GM12878 (cell line): ENCODE measurements around the gene SEC23A. TPM values are rescaled to one million over a fixed set of nuclear protein-coding genes. Genes with fewer than 3 reads are reported as not detected.

Experiments used
- CBX5 ChIP-seq: sonication (generic); IDR thresholded peaks from 2 replicates; pipeline ENCODE4 v1.6.1; 2016; ENCODE audit warnings: low read depth, moderate library complexity, mild to moderate bottlenecking, inconsistent platforms
- EP300 ChIP-seq, 2 experiments: fragments of 150-350 bp in 1 of 2; IDR thresholded peaks; 2 replicates each; pipeline ENCODE4 v1.6.1; 2011 to 2012; ENCODE audit warnings: low read depth in 2 of 2, low read length in 2 of 2, borderline replicate concordance in 1 of 2, improper control_type of control experiment in 1 of 2, inconsistent platforms in 1 of 2; ENCODE audit not compliant: control insufficient read depth in 1 of 2
- EZH2 ChIP-seq: IDR thresholded peaks from 2 replicates; pipeline ENCODE4 v1.6.1; 2012; ENCODE audit warnings: low read depth, mild to moderate bottlenecking, control low read depth, inconsistent platforms, low read length, borderline replicate concordance; ENCODE audit not compliant: control insufficient read depth
- JUND ChIP-seq: IDR thresholded peaks from 2 replicates; pipeline ENCODE4 v1.6.1; 2012; ENCODE audit warnings: low read depth, mild to moderate bottlenecking, low read length, improper control_type of control experiment, moderate library complexity
- MEF2B ChIP-seq: fragments of 450-650 bp; IDR thresholded peaks from 2 replicates; pipeline ENCODE4 v1.6.1; 2018; ENCODE audit warnings: mild to moderate bottlenecking, moderate library complexity; ENCODE audit not compliant: partially characterized antibody, poor library complexity, severe bottlenecking
- NFYA ChIP-seq: IDR thresholded peaks from 2 replicates; pipeline ENCODE4 v1.6.1; 2011; ENCODE audit warnings: low read depth, mild to moderate bottlenecking, low read length, improper control_type of control experiment, borderline replicate concordance
- RAD21 ChIP-seq: IDR thresholded peaks from 2 replicates; pipeline ENCODE4 v1.6.1; 2011; ENCODE audit warnings: mild to moderate bottlenecking, low read depth, low read length, moderate library complexity; ENCODE audit not compliant: insufficient read depth
- RAD51 ChIP-seq: fragments of 450-650 bp; IDR thresholded peaks from 2 replicates; pipeline ENCODE4 v1.6.1; 2016; ENCODE audit warnings: moderate library complexity, mild to moderate bottlenecking, inconsistent platforms
- SPI1 ChIP-seq: IDR thresholded peaks from 2 replicates; pipeline ENCODE4 v1.6.1; 2011; ENCODE audit warnings: low read depth, mild to moderate bottlenecking, low read length, moderate library complexity, borderline replicate concordance; ENCODE audit not compliant: insufficient read depth
- SREBF1 ChIP-seq: IDR thresholded peaks from 2 replicates; pipeline ENCODE4 v1.6.1; 2012; ENCODE audit warnings: mild to moderate bottlenecking, low read length
- STAT1 ChIP-seq: fragments of 450-650 bp; conservative IDR thresholded peaks from 2 replicates; pipeline ENCODE4 v1.6.1; 2014; ENCODE audit warnings: antibody characterized with exemption, mild to moderate bottlenecking
- ZBED1 ChIP-seq: IDR thresholded peaks from 2 replicates; pipeline ENCODE4 v1.6.1; 2016; ENCODE audit warnings: borderline replicate concordance
- polyA plus RNA-seq, 11 experiments: library from polyadenylated mRNA; depleted of rRNA in 4 of 11; unstranded in 6 of 11; stranded (reverse) in 5 of 11; fragments of >200 nt; fragmentation: Nextera tagmentation in 4 of 11; fragmentation: Illumina TruSeq in 1 of 11; extraction: Ambion mirVana in 4 of 11; extraction: Trizol in 1 of 11; gene quantifications; 1 replicate in 1 of 11; 2 replicates in 10 of 11; pipeline versions ENCODE4 v1.2.1 to v1.2.3, GENCODE V29; 2011 to 2016; ENCODE audit warnings: inconsistent platforms in 2 of 11, missing spikeins in 2 of 11, low read depth in 1 of 11
- total RNA-seq, 4 experiments: library from RNA; depleted of rRNA in 3 of 4; stranded (reverse); fragments of >200 nt in 3 of 4; fragmentation: Illumina TruSeq in 1 of 4; extraction: Trizol in 1 of 4; gene quantifications; 2 replicates each; pipeline versions ENCODE4 v1.2.1 to v1.2.3, GENCODE V29; 2013 to 2021
- TF ChIP-seq, protein P1 (sequence below): fragments of 450-650 bp; IDR thresholded peaks from 2 replicates; pipeline ENCODE4 v1.6.1; 2018; ENCODE audit warnings: mild to moderate bottlenecking, low read depth, moderate library complexity; ENCODE audit not compliant: partially characterized antibody
- TF ChIP-seq, protein P2 (sequence below): fragments of 450-650 bp; IDR thresholded peaks from 2 replicates; pipeline ENCODE4 v1.6.1; 2017; ENCODE audit warnings: low read depth, mild to moderate bottlenecking, moderate library complexity
- TF ChIP-seq, protein P3 (sequence below): IDR thresholded peaks from 2 replicates; pipeline ENCODE4 v1.6.1; 2011; ENCODE audit warnings: low read depth, low read length, improper control_type of control experiment, borderline replicate concordance
- TF ChIP-seq, protein P4 (sequence below): IDR thresholded peaks from 2 replicates; pipeline ENCODE4 v1.6.1; 2011; ENCODE audit warnings: borderline replicate concordance, low read depth, mild to moderate bottlenecking, moderate library complexity, low read length; ENCODE audit not compliant: insufficient read depth, poor library complexity, severe bottlenecking
- TF ChIP-seq, protein P5 (sequence below): IDR thresholded peaks from 2 replicates; pipeline ENCODE4 v1.6.1; 2011; ENCODE audit warnings: mild to moderate bottlenecking, low read depth, low read length, moderate library complexity; ENCODE audit not compliant: insufficient replicate concordance

SEC23A gene
- total and polyA plus RNA-seq, 10 of the 15 experiments (the other 5 are each of a cell fraction or from before 2014, with no cell fraction given) = 13.6 to 63.8 (median 37.3) TPM

DNA sequence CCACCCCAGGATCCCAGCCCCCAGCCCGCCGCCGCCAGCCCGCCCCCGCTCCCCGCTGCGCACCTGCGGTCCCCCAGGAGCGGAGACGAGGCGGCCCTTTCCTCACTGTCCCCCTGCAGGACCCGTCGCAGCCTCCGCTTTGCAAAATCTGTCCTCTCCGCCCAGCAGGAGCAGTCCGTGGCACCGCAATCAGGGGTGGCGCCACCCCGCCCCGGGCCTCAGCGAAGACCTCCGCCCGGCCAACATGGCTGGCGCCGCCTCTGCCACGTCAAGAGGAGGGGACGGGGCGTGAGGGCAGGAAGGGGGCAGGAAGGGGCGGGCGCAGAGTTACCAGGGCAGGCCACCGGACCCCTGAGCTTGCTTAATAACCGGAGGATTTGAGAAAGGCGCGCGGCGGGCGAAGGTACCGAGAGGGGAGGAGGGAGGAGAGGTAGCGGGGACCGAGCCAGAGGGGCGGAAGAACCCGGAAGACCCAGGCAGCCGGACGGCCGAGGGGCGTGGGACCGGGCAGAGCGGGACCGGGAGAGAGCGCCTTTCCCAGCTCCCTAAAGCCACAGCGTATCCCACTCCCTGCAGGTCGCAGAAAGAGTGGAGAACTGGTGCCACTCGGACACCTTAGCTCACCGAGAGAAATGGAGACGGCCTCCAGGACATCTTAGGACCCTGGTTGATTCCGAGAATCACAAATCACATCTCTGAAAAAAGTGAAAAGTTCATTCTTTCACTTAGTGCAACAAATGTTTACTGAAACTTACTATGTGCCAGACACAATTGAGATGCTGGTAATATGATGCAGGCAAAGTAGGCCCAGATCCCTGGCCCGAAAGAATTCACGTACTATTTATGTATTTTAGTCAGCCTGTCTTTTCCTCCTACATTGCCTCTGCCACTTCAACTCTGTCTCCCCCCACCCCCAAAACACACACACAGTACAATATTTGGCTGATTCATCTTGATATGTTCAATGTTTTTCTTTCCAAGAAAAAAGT, at the start of gene SEC23A (continued):
- 0 out of 2 replicates have a peak, but pooled peaks have one; percentile 16 for TF ChIP-seq SREBF1
- TF ChIP-seq, protein P1, sequence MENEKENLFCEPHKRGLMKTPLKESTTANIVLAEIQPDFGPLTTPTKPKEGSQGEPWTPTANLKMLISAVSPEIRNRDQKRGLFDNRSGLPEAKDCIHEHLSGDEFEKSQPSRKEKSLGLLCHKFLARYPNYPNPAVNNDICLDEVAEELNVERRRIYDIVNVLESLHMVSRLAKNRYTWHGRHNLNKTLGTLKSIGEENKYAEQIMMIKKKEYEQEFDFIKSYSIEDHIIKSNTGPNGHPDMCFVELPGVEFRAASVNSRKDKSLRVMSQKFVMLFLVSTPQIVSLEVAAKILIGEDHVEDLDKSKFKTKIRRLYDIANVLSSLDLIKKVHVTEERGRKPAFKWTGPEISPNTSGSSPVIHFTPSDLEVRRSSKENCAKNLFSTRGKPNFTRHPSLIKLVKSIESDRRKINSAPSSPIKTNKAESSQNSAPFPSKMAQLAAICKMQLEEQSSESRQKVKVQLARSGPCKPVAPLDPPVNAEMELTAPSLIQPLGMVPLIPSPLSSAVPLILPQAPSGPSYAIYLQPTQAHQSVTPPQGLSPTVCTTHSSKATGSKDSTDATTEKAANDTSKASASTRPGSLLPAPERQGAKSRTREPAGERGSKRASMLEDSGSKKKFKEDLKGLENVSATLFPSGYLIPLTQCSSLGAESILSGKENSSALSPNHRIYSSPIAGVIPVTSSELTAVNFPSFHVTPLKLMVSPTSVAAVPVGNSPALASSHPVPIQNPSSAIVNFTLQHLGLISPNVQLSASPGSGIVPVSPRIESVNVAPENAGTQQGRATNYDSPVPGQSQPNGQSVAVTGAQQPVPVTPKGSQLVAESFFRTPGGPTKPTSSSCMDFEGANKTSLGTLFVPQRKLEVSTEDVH = no peak
- TF ChIP-seq, protein P2, sequence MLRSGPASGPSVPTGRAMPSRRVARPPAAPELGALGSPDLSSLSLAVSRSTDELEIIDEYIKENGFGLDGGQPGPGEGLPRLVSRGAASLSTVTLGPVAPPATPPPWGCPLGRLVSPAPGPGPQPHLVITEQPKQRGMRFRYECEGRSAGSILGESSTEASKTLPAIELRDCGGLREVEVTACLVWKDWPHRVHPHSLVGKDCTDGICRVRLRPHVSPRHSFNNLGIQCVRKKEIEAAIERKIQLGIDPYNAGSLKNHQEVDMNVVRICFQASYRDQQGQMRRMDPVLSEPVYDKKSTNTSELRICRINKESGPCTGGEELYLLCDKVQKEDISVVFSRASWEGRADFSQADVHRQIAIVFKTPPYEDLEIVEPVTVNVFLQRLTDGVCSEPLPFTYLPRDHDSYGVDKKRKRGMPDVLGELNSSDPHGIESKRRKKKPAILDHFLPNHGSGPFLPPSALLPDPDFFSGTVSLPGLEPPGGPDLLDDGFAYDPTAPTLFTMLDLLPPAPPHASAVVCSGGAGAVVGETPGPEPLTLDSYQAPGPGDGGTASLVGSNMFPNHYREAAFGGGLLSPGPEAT = peak; percentile 68
- TF ChIP-seq EP300 (IDR thresholded peaks at IDR 0.05; ENCODE audit: borderline replicate concordance in 1 of 2, control insufficient read depth in 1 of 2, low read depth in 2 of 2, low read length in 2 of 2) = no peak
- 0 out of 2 replicates have a peak, but pooled peaks have one; percentile 25 for TF ChIP-seq CBX5
- TF ChIP-seq, protein P3, sequence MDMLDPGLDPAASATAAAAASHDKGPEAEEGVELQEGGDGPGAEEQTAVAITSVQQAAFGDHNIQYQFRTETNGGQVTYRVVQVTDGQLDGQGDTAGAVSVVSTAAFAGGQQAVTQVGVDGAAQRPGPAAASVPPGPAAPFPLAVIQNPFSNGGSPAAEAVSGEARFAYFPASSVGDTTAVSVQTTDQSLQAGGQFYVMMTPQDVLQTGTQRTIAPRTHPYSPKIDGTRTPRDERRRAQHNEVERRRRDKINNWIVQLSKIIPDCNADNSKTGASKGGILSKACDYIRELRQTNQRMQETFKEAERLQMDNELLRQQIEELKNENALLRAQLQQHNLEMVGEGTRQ = no peak
- TF ChIP-seq EZH2 = no peak
- no peak for TF ChIP-seq SPI1
- no peak for TF ChIP-seq ZBED1
- no peak for TF ChIP-seq RAD21
- TF ChIP-seq, protein P4, sequence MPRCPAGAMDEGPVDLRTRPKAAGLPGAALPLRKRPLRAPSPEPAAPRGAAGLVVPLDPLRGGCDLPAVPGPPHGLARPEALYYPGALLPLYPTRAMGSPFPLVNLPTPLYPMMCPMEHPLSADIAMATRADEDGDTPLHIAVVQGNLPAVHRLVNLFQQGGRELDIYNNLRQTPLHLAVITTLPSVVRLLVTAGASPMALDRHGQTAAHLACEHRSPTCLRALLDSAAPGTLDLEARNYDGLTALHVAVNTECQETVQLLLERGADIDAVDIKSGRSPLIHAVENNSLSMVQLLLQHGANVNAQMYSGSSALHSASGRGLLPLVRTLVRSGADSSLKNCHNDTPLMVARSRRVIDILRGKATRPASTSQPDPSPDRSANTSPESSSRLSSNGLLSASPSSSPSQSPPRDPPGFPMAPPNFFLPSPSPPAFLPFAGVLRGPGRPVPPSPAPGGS = no peak
- TF ChIP-seq NFYA = no peak
- TF ChIP-seq, protein P5, sequence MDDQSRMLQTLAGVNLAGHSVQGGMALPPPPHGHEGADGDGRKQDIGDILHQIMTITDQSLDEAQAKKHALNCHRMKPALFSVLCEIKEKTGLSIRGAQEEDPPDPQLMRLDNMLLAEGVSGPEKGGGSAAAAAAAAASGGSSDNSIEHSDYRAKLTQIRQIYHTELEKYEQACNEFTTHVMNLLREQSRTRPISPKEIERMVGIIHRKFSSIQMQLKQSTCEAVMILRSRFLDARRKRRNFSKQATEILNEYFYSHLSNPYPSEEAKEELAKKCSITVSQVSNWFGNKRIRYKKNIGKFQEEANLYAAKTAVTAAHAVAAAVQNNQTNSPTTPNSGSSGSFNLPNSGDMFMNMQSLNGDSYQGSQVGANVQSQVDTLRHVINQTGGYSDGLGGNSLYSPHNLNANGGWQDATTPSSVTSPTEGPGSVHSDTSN = no peak
- TF ChIP-seq JUND = no peak
- no peak for TF ChIP-seq RAD51
- TF ChIP-seq MEF2B = no peak
- TF ChIP-seq STAT1 = no peak
